ENCODE measurements around the gene ACSF3. TPM values are rescaled to one million over a fixed set of nuclear protein-coding genes. Genes with fewer than 3 reads are reported as not detected.

Gene ACSF3
- total RNA-seq, 1 donor from 2014 or later: 14.5 TPM

DNA sequence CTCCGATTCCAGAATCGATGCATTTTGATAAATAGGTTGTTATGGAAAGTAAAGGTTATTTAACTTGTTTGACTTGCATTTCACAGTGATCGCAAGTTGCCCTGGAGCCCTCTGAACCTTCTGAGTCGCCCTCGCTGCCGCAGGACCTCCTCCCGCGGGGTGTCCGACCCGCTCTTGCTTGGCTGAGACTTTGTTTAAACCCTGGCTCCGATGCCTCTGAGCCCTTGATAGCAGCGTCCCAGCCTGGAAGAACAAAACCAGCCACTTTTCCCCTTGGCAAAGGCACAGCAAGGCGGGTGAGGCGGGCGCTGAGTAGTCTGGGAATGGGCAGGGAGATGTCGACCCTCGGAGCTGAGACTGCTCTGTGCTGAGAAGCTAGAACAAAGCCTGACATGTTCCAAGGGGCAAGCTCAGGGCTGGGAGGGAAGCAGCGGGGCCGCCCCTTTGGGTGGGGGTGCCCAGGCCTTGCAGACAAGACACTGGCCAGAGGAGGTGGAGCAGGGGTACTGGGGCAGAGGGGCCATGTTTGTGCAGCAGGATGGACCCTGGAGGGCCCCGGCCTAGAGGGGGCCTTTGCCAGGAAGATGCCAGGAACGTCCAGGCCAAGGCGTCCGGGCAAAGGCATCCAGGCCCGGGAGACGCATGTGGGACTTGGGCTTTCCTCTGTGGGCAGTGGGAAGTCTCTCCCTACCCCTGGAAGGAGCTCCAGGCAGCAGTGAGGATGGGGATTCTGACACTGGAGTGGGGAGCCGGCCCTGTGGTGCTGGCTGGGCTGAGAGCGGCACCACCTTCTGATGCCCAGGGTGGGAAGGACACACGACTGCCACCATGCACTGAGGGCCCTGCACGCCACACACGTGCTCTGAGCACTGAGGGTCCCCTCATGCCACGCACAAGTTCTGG, 47.6 kb downstream of the ACSF3 start:
- Histone ChIP-seq H3K27ac (no peak overlapping the region), H3K9me3 (ENCODE audit: low read depth) (no peaks in the 10 kb centered on the region), H3K9ac (no peak overlapping the region), H3K27me3 (no peaks in the 10 kb centered on the region), H4K20me1 (ENCODE audit: low read depth) (no peaks in the 10 kb centered on the region), H3K36me3 (no peaks in the 10 kb centered on the region), H3K79me2 (ENCODE audit: low read depth) (no peaks in the 10 kb centered on the region), H2AFZ (replicated peaks) (no peak overlapping the region), H3F3A (ENCODE audit: low read depth) (no peaks in the 10 kb centered on the region), H3K4me2 (no peak overlapping the region), H3K4me3 (no peak overlapping the region), H3K4me1 (no peaks in the 10 kb centered on the region)
- H3K36me3 Mint-ChIP-seq: peaks cover under 1% of the 10 kb centered on the region
- no peaks in the 10 kb centered on the region for H3K4me1 Mint-ChIP-seq
- DNase-seq (ENCODE audit: low spot score): no peak
- H3K27ac Mint-ChIP-seq: no peak overlapping the region
- H3K9me3 Mint-ChIP-seq: no peaks in the 10 kb centered on the region
- no peak overlapping the region for H3K4me3 Mint-ChIP-seq
- TF ChIP-seq CTCF (IDR thresholded peaks at IDR 0.05) (no peak), EZH2 (IDR thresholded peaks at IDR 0.05) (no peak), EZH2phosphoT487 (IDR thresholded peaks at IDR 0.05) (no peak)
- peaks cover 12% of the 10 kb centered on the region for H3K27me3 Mint-ChIP-seq (ENCODE audit: insufficient read depth, low read depth)

DNA sequence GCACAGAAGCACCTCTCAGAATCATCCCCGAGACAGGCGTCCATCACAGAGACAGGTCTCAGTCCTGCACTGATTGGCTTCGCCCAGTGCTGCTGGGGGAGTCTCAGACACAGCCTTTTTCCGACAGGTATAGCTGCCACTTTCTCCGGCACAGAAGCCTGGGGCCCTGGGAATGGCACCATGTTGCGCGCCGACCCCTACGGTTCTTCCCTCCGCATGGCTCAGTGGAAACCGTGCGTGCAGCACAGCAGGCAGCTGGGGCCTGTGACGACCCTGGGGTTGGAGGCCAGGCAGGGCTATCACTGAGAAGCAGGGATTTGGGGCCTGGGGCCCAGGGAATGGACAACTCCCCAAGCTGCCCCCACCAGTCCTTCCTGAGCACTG, 48.2 kb downstream of the ACSF3 start:
- no peak overlapping the region for H3K27ac ChIP-seq
- peaks cover 15% of the 10 kb centered on the region for H3K27me3 Mint-ChIP-seq (ENCODE audit: insufficient read depth, low read depth)
- H3K9me3 Mint-ChIP-seq: no peaks in the 10 kb centered on the region
- H3K4me1 ChIP-seq: no peaks in the 10 kb centered on the region
- TF ChIP-seq EZH2phosphoT487 (IDR thresholded peaks at IDR 0.05): no peak
- no peak for TF ChIP-seq EZH2 (IDR thresholded peaks at IDR 0.05)
- no peak for TF ChIP-seq CTCF (IDR thresholded peaks at IDR 0.05)
- H3F3A ChIP-seq (ENCODE audit: low read depth): no peaks in the 10 kb centered on the region
- H3K27me3 ChIP-seq: no peaks in the 10 kb centered on the region
- no peak overlapping the region for H3K27ac Mint-ChIP-seq
- no peaks in the 10 kb centered on the region for H3K79me2 ChIP-seq (ENCODE audit: low read depth)
- no peaks in the 10 kb centered on the region for H3K36me3 ChIP-seq
- no peak overlapping the region for H3K9ac ChIP-seq
- no peak overlapping the region for H2AFZ ChIP-seq (replicated peaks)
- no peak for DNase-seq (ENCODE audit: low spot score)
- H3K4me1 Mint-ChIP-seq: no peaks in the 10 kb centered on the region
- peaks cover 4% of the 10 kb centered on the region for H3K36me3 Mint-ChIP-seq
- H3K4me3 Mint-ChIP-seq: no peak overlapping the region
- no peak overlapping the region for H3K4me3 ChIP-seq
- H3K4me2 ChIP-seq: no peak overlapping the region
- H3K9me3 ChIP-seq (ENCODE audit: low read depth): no peaks in the 10 kb centered on the region
- H4K20me1 ChIP-seq (ENCODE audit: low read depth): no peaks in the 10 kb centered on the region

GRCh38 chr16:89142474-89143195, 49.0 kb downstream of the ACSF3 start:
- H3K4me3 Mint-ChIP-seq: no peak overlapping the region
- Histone ChIP-seq H3K4me1 (no peaks in the 10 kb centered on the region), H3K27me3 (no peaks in the 10 kb centered on the region), H3K36me3 (no peaks in the 10 kb centered on the region), H3K4me3 (no peak overlapping the region), H3K9me3 (ENCODE audit: low read depth) (no peaks in the 10 kb centered on the region), H3K4me2 (no peak overlapping the region), H3K79me2 (ENCODE audit: low read depth) (no peaks in the 10 kb centered on the region), H2AFZ (replicated peaks) (no peak overlapping the region), H3K27ac (no peak overlapping the region), H3K9ac (no peak overlapping the region), H4K20me1 (ENCODE audit: low read depth) (no peaks in the 10 kb centered on the region), H3F3A (ENCODE audit: low read depth) (no peaks in the 10 kb centered on the region)
- peaks cover 16% of the 10 kb centered on the region for H3K27me3 Mint-ChIP-seq (ENCODE audit: insufficient read depth, low read depth)
- peaks cover 5% of the 10 kb centered on the region for H3K36me3 Mint-ChIP-seq
- TF ChIP-seq EZH2phosphoT487 (IDR thresholded peaks at IDR 0.05) (no peak), EZH2 (IDR thresholded peaks at IDR 0.05) (no peak), CTCF (IDR thresholded peaks at IDR 0.05) (no peak)
- no peaks in the 10 kb centered on the region for H3K9me3 Mint-ChIP-seq
- no peak overlapping the region for H3K27ac Mint-ChIP-seq
- peaks cover 2% of the 10 kb centered on the region for H3K4me1 Mint-ChIP-seq
- DNase-seq (ENCODE audit: low spot score): no peak

Measured in neural progenitor cell (in vitro differentiated cells).